AG08395 (cell line): Measurements from ENCODE around the gene RASGRF2.

Experiments used
- DNase-seq: peaks from one replicate; pipeline ENCODE4 v3.0.0; 2012; ENCODE audit warnings: mixed read lengths, low spot score

RASGRF2 gene

GRCh38 chr5:81140441-81140840 is 180.3 kb downstream of the RASGRF2 start:
- DNase-seq, result no peak

DNA sequence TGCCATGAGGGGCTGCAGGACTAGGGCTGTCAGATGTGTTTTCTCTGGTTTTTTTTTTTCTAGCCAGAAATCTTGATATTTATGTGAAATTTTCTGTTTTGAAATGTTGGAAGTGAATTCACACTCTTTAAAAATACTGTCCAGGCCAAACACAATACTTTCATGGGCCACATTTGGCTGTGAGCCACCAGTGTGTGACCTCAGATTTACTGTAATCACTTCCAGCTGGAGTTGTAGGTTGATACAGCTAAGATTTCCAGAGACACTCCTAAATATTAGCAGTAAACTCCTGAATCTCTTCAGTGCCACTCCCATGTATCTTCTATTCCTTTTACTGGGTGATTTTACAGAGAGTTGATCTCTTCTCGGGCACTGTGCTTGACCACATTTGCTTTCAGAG is 180.8 kb downstream of the RASGRF2 start:
- peak; percentile 68 for DNase-seq

DNA sequence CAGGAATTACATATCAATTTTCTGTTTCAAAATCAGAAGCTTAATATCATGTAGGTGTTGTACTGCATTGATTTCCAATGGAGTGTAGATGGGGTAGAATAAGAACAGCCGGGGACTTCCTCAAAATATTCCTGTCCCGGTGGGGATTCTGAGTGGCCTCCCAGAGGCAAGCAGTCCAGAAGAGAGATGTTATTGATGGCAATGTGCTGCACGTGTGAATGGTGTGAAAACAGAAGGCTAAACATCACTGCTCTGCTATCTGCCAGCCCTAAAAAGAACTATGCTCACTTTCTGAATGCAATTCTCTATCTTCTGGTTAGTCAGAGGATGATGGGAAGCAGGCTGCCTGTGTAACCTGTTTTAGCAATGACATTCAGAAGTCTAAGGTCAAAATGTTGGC is 181.9 kb downstream of the RASGRF2 start:
- DNase-seq, result no peak

DNA sequence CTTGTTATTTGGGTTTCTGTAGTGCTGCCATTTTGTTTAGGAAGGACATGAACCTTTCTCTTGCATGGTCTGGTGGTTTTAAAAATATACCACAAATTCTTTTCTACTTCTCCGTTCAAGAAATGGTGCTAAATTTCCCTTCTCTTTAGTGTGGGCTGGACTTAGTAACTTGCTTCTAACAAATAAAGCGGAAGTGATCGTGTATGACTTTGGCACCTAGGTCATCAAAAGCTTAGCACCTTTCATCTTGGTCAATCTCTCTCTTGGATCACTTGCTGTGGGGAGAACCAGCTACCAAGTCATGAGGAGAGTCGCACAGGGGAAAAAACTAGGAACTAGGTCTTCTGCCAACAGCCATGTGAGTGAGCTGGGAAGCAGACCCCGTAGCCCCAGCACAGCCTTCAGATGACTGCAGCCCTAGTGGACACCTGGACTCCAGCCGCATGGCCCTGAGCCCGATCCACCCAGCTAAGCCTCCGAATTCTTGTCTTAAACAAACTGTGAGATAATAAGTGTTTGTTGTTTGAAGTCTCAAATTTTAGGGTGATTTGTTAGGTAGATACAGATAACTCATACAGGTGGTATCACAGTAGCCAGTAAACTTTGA is 185.3 kb downstream of the RASGRF2 start:
- no peak for DNase-seq

GRCh38 chr5:81146031-81146430 is 185.9 kb downstream of the RASGRF2 start:
- no peak for DNase-seq

- no peak for DNase-seq
Measured at GRCh38 chr5:81147011-81147885, 187.1 kb downstream of the RASGRF2 start.

GRCh38 chr5:81147886-81148571 is 187.9 kb downstream of the RASGRF2 start:
- no peak for DNase-seq

DNA sequence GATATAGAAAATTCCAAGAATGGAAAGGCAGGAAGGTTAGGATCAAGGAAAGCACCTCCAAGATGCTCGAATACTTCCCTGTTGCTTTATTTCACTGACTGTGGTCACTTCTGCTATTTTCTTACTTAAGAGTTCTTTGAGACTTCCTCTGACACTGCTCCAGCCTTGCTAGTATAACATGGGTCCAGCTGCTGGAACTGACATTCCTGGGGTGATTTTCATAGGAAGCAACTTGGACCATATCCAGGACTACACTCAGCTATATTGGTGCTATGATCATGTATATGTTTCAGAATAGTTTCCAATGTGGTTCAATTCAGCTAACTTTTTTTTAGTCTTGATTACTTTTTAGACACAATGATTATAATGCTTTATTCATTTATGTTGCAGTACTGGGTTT is 191.4 kb downstream of the RASGRF2 start:
- peak; percentile 19 for DNase-seq

DNA sequence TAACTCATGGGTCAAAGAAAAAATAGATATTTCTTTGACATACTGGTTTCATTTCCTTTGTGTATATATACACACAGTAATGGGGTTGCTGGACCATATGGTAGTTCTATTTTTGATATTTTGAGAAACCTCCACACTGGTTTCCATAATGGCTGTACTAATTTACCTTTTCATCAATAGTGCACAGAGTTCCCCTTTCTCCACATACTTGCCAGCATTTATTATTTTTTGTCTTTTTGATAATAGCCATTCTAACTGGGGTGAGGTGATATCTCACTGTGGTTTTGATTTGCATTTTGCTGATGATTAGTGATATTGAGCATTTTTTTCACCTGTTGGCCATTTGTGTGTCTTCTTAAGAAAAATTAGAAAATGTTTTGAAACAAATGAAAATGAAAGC is 194.6 kb downstream of the RASGRF2 start:
- no peak for DNase-seq

DNA sequence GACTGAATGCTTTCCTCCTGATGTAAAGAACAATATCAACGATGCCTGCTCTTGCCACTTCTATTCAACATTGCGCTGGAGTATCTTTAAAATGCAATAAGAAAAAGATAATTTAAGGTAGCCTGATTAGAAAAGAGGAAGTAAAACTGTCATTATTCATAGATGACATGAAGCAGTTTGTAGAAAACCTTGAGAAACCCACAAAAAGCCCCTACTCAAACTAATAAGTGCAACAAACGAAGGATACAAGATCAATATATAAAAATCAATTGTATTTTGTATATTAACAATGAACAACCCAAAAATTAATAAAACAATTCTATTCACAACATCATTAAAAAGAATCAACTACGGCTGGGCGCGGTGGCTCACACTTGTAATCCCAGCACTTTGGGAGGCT is 196.6 kb downstream of the RASGRF2 start:
- DNase-seq, result no peak

- no peak for DNase-seq
Measured at GRCh38 chr5:81161012-81161601, 200.9 kb downstream of the RASGRF2 start.

- DNase-seq, result no peak
Measured at GRCh38 chr5:81162501-81162900, 202.3 kb downstream of the RASGRF2 start.

- no peak for DNase-seq
Measured at GRCh38 chr5:81163651-81164050, 203.5 kb downstream of the RASGRF2 start.

DNA sequence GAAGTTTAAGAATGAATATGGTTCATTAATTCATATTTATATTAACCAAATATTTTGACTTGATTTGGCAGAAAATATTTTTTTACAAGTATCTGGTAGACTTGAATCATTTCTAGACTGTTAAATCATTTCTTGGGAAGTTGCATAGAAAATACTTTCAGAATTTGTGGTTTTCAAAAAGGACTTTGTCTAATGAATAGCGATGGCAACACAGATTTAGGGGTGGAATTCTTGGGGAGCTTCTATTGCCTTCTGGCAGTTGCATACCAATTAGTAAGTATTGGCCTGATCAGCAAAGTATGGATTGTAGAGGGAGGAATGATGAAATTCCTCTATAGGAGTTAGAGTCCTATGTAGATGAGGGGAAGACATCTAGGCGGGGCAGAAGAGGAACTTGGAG is 204.3 kb downstream of the RASGRF2 start:
- no peak for DNase-seq

- DNase-seq, result no peak
Measured at GRCh38 chr5:81164936-81165335, 204.8 kb downstream of the RASGRF2 start.

- DNase-seq, result peak; percentile 62
Measured at GRCh38 chr5:81165493-81166119, 205.4 kb downstream of the RASGRF2 start.

GRCh38 chr5:81166430-81166829 is 206.3 kb downstream of the RASGRF2 start:
- no peak for DNase-seq

- no peak for DNase-seq
Measured at GRCh38 chr5:81167078-81167477, 206.9 kb downstream of the RASGRF2 start.

DNA sequence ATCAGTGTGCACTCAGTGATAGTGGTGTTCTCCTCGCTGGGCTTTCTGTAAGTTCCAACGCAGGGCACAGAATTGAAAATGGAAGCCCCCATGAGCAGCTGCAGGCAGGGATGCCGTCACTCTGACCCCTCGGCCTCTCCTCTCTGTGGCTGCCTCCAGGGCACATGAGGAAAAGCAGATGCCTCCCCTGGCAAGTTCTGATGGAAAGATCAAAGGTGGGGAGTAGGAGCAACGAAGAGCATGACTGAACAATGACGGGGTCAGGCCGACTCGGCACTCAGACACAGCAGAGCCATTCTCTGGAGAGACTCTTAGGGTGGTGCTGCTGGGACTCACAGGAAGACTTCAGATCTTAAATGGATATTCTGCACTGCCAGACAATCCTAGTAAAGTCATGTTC is 207.4 kb downstream of the RASGRF2 start:
- DNase-seq, result no peak

- DNase-seq, result no peak
Measured at GRCh38 chr5:81169924-81170323, 209.8 kb downstream of the RASGRF2 start.

DNA sequence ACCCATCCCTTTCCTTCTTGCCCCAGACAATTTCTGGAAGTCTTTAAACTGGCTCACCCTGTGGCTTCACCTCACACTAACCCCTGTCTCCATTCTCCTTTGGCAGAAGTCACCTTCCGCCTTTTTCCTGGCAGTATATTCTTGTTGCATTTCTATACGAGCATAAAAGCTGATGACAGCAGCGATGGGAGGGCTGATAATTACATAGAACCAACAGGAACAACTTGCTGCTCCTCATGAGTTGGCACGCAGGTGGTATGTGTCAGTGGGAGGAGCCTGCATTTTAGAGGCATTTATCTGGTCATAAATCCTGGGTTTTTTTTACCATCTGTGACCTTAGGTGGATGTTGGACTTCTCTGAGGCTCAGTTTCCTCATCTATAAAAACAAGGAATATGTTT is 211.6 kb downstream of the RASGRF2 start:
- DNase-seq, result no peak

DNA sequence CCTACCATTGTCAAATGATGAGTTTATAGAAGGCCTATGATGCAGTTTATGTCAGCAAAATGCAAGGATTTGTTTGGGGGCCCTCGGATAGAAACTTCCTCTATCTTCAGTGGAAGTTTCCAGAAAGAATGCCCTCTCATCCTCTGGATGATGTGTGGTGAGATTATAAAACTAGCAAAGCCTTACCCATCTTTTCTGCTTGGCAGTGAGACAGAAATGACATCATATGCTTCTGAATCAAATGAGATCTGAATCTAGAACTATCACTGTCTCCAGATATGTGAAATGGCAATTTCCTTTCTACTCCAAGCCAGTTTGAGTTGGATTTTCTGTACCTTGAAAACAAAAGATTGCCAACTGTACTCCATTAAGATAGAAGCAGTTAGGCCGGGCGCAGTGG is 212.5 kb downstream of the RASGRF2 start:
- DNase-seq, result peak; percentile 10
